Type B pancreatic cell (in vitro differentiated cells): Measurements from ENCODE around the gene KLHL29. TPM values are rescaled to one million over a fixed set of nuclear protein-coding genes. Genes with fewer than 3 reads are reported as not detected.
"Not testable (repeated sequence)": the region's sequence is repeated elsewhere in the genome, so short reads cannot be mapped to it uniquely, and the experiment has no call there.

Experiments
- DNase-seq: peaks from one replicate; pipeline ENCODE4 v3.0.0; 2021; ENCODE audit warnings: mixed read lengths; ENCODE audit not compliant: unreplicated experiment; ENCODE audit errors: extremely low spot score
- H3K27ac Mint-ChIP-seq: 2 replicates; pipeline ENCODE4 v1.8.0; 2021; ENCODE audit warnings: mild to moderate bottlenecking, mixed read lengths
- H3K27me3 Mint-ChIP-seq: 2 replicates; pipeline ENCODE4 v1.8.0; 2021; ENCODE audit warnings: mixed read lengths
- H3K36me3 Mint-ChIP-seq: 2 replicates; pipeline ENCODE4 v1.8.0; 2021; ENCODE audit warnings: mixed read lengths
- H3K4me1 Mint-ChIP-seq: one replicate; pipeline ENCODE4 v1.8.0; 2021; ENCODE audit warnings: mixed read lengths; ENCODE audit not compliant: unreplicated experiment
- H3K4me3 Mint-ChIP-seq: 2 replicates; pipeline ENCODE4 v1.8.0; 2021; ENCODE audit warnings: mild to moderate bottlenecking, mixed read lengths
- H3K9me3 Mint-ChIP-seq: 2 replicates; pipeline ENCODE4 v1.8.0; 2021; ENCODE audit warnings: mixed read lengths
- CTCF ChIP-seq: fragments of 200-600 bp; sonication (generic); conservative IDR thresholded peaks from 2 replicates; pipeline ENCODE4 v1.5.0; 2021; ENCODE audit warnings: antibody characterized with exemption, mild to moderate bottlenecking
- total RNA-seq: library from RNA; stranded (reverse); gene quantifications from 2 replicates; pipeline ENCODE4 v1.2.1, GENCODE V29; 2021; ENCODE audit warnings: low replicate concordance

KLHL29 gene
- total RNA-seq, 1 donor from 2014 or later, result 24.1 TPM

- Mint-ChIP-seq H3K27me3 (no peaks in the 10 kb centered on the region), H3K4me3 (no peak overlapping the region), H3K9me3 (peaks cover 21% of the 10 kb centered on the region), H3K36me3 (peaks cover 36% of the 10 kb centered on the region), H3K27ac (no peak overlapping the region), H3K4me1 (no peaks in the 10 kb centered on the region)
- no peak for TF ChIP-seq CTCF
- DNase-seq, result no peak
Measured at GRCh38 chr2:23721454-23721826, 336.5 kb downstream of the KLHL29 start.

- H3K36me3 Mint-ChIP-seq, result peaks cover 39% of the 10 kb centered on the region
- H3K4me1 Mint-ChIP-seq, result no peaks in the 10 kb centered on the region
- TF ChIP-seq CTCF, result no peak
- H3K27me3 Mint-ChIP-seq, result no peaks in the 10 kb centered on the region
- H3K9me3 Mint-ChIP-seq, result peaks cover 21% of the 10 kb centered on the region
- no peak overlapping the region for H3K4me3 Mint-ChIP-seq
- H3K27ac Mint-ChIP-seq, result no peak overlapping the region
- DNase-seq, result no peak
Measured at GRCh38 chr2:23722255-23722654, 337.3 kb downstream of the KLHL29 start.

DNA sequence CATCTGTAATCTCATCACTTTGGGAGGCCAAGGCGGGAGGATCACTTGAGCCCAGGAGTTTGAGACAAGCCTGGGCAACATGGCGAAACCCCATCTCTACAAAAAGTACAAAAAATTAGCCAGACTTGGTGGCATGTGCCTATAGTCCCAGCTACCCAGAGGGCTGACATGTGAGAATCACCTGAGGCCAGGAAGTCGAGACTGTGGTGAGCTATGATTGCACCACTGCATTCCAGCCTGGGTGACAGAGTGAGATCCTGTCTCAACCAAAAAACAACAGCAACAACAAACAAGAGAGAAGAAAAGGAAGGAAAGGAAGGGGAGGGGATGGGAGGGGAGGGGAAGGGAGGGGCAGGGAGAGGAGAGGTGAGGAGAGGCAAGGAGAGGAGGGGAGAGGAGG lies 338.1 kb downstream of the KLHL29 start:
- not testable (repeated sequence) for H3K4me1 Mint-ChIP-seq

GRCh38 chr2:23734416-23734815 lies 349.4 kb downstream of the KLHL29 start:
- Mint-ChIP-seq H3K27me3 (no peaks in the 10 kb centered on the region), H3K36me3 (peaks cover 21% of the 10 kb centered on the region), H3K4me1 (no peaks in the 10 kb centered on the region), H3K4me3 (no peak overlapping the region), H3K27ac (no peak overlapping the region), H3K9me3 (no peaks in the 10 kb centered on the region)
- DNase-seq, result no peak
- TF ChIP-seq CTCF, result no peak

More for the DNA sequence above, 338.1 kb downstream of the KLHL29 start:
- DNase-seq, H3K27me3 Mint-ChIP-seq, H3K27ac Mint-ChIP-seq, H3K4me3 Mint-ChIP-seq: not testable (repeated sequence)
- H3K36me3 Mint-ChIP-seq, result peaks cover 39% of the 10 kb centered on the region
- H3K9me3 Mint-ChIP-seq, result peaks cover 21% of the 10 kb centered on the region

- H3K9me3 Mint-ChIP-seq, H3K4me1 Mint-ChIP-seq, H3K4me3 Mint-ChIP-seq, DNase-seq, H3K27me3 Mint-ChIP-seq, H3K27ac Mint-ChIP-seq: not testable (repeated sequence)
- H3K36me3 Mint-ChIP-seq, result peaks cover 17% of the 10 kb centered on the region
Measured at GRCh38 chr2:23736783-23737182, 351.8 kb downstream of the KLHL29 start.

DNA sequence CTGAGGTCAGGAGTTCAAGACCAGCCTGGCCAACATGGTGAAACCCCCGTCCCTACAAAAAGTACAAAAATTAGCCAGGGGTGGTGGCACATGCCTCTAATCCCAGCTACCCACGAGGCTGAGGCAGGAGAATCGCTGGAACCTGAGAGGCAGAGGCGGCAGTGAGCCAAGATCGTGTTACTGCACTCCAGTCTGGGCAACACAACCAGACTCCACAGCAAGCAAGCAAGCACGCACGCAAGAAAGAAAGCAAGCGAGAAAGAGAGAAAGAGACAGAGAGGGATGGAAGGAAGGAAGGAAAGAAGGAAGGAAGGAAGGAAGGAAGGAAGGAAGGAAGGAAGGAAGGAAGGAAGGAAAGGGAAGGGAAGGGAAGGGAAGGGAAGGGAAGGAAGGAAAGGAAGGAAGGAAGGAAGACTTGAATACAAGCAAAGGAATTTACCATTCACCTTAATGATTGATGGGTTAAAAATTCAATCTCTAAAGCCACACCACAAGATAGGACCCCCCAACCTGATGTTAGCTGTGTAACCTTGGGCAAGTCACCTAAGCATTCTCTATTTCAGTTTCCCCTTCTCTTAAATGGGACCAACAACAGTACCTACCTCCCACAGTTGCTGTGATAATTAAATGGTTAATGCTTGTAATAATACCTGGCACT lies 360.2 kb downstream of the KLHL29 start:
- Mint-ChIP-seq H3K36me3 (peaks cover 5% of the 10 kb centered on the region), H3K27me3 (no peaks in the 10 kb centered on the region), H3K9me3 (no peaks in the 10 kb centered on the region), H3K4me3 (no peak overlapping the region), H3K4me1 (no peaks in the 10 kb centered on the region), H3K27ac (no peak overlapping the region)
- TF ChIP-seq CTCF, result no peak
- no peak for DNase-seq

DNA sequence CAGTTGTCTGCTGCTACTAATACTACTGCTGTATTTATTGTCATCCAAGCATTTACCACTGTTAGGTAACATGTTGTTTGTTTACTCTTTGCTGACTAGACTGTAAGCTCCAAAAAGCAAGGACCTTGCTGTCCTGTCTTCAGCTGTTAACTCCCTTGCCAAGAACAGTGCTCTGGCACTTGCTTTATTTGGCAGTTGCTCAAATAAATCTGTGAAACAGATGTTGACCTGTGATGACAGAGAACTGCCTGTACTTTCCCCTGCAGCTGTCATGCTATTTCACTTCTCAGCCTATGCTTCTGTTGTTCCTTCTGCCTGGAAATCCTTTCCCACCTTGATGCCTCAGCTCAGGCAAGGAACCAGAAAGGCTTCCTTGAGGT lies 360.7 kb downstream of the KLHL29 start:
- H3K27me3 Mint-ChIP-seq, result no peaks in the 10 kb centered on the region
- no peak overlapping the region for H3K4me3 Mint-ChIP-seq
- no peak for TF ChIP-seq CTCF
- no peak overlapping the region for H3K27ac Mint-ChIP-seq
- DNase-seq, result no peak
- no peaks in the 10 kb centered on the region for H3K9me3 Mint-ChIP-seq
- H3K4me1 Mint-ChIP-seq, result no peaks in the 10 kb centered on the region
- H3K36me3 Mint-ChIP-seq, result peaks cover 5% of the 10 kb centered on the region
